WERI-Rb-1 (cell line): ENCODE measurements around the gene NMNAT3.

Experiments used
- DNase-seq: peaks from one replicate; pipeline ENCODE4 v3.0.0-alpha.2; 2020
- H3K27ac ChIP-seq: fragments of 250-450 bp; sonication (Bioruptor Pico); 2 replicates; pipeline ENCODE4 v1.5.1; 2020; ENCODE audit warnings: mild to moderate bottlenecking, moderate library complexity
- H3K27me3 ChIP-seq: fragments of 250-450 bp; sonication (Bioruptor Pico); 2 replicates; pipeline ENCODE4 v1.5.1; 2021; ENCODE audit warnings: mild to moderate bottlenecking, low read depth, moderate library complexity; ENCODE audit not compliant: insufficient read depth, severe bottlenecking
- H3K36me3 ChIP-seq: fragments of 250-450 bp; sonication (Bioruptor Pico); 2 replicates; pipeline ENCODE4 v1.5.1; 2020; ENCODE audit warnings: mild to moderate bottlenecking, moderate library complexity
- H3K4me3 ChIP-seq: 2 replicates; pipeline ENCODE4 v1.5.1; 2011; ENCODE audit warnings: low read depth, mild to moderate bottlenecking, control low read depth, low read length
- H3K9me3 ChIP-seq: fragments of 250-450 bp; sonication (Bioruptor Pico); 2 replicates; pipeline ENCODE4 v1.5.1; 2021; ENCODE audit warnings: mild to moderate bottlenecking, moderate library complexity; ENCODE audit not compliant: severe bottlenecking
- TF ChIP-seq, protein P1 (sequence below): IDR thresholded peaks from 2 replicates; pipeline ENCODE4 v1.5.1; 2011; ENCODE audit warnings: low read depth, mild to moderate bottlenecking, control low read depth, inconsistent platforms, low read length

NMNAT3 gene

DNA sequence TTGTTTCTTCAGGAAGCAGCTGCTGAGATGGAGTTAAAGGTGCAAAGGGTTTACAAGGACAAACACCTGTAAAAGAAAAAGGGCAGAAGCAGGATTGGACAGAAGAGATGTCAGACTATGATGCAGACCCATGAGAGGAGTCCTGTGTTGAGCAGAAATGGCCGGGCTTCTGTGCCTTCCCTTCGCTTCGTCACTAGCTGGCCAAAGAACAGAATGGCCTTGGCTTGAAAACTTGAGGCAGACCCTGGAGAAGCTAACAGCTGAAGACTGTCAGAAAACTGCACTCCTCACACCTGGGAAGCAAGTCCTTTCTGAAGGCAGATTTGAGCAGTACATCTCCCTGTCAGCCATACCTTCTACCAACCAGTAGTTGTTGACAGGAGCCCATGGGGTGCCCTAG lies 8.4 kb upstream of the NMNAT3 start:
- TF ChIP-seq, protein P1, sequence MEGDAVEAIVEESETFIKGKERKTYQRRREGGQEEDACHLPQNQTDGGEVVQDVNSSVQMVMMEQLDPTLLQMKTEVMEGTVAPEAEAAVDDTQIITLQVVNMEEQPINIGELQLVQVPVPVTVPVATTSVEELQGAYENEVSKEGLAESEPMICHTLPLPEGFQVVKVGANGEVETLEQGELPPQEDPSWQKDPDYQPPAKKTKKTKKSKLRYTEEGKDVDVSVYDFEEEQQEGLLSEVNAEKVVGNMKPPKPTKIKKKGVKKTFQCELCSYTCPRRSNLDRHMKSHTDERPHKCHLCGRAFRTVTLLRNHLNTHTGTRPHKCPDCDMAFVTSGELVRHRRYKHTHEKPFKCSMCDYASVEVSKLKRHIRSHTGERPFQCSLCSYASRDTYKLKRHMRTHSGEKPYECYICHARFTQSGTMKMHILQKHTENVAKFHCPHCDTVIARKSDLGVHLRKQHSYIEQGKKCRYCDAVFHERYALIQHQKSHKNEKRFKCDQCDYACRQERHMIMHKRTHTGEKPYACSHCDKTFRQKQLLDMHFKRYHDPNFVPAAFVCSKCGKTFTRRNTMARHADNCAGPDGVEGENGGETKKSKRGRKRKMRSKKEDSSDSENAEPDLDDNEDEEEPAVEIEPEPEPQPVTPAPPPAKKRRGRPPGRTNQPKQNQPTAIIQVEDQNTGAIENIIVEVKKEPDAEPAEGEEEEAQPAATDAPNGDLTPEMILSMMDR = no peak
- Histone ChIP-seq H3K27ac (no peak overlapping the region), H3K27me3 (no peaks in the 10 kb centered on the region), H3K4me3 (no peak overlapping the region), H3K9me3 (peaks cover 2% of the 10 kb centered on the region), H3K36me3 (no peaks in the 10 kb centered on the region)
- no peak for DNase-seq

DNA sequence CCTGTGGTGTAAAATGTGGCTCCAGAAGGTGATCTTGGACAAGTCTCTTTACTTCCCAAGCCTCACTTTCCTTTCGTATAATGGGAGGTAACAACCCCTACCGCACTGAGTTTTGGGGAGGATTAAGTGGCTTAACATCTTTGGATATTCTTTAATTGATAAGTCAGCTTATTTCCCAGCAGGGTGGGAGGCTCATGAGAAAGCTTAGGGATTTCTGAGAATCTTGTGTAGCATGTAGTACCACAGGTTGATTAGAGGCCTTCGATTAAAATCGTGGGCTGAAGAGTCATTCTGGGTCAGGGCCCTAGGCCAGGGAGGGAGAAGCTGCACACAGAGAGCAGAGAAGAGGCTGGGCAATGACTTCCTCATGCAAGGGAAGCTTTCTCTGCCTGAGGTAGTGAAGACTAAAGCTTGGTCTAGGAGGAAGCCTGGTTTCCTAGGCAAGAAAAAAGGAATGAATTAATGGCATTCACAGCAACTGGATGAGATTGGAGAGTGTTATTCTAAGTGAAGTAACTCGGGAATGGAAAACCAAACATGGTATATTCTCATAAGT lies 1.5 kb upstream of the NMNAT3 start:
- Histone ChIP-seq H3K36me3 (no peaks in the 10 kb centered on the region), H3K9me3 (peaks cover 2% of the 10 kb centered on the region), H3K27ac (no peak overlapping the region), H3K27me3 (no peaks in the 10 kb centered on the region), H3K4me3 (no peak overlapping the region)
- DNase-seq = peak; percentile 43
- TF ChIP-seq, protein P1 = no peak

DNA sequence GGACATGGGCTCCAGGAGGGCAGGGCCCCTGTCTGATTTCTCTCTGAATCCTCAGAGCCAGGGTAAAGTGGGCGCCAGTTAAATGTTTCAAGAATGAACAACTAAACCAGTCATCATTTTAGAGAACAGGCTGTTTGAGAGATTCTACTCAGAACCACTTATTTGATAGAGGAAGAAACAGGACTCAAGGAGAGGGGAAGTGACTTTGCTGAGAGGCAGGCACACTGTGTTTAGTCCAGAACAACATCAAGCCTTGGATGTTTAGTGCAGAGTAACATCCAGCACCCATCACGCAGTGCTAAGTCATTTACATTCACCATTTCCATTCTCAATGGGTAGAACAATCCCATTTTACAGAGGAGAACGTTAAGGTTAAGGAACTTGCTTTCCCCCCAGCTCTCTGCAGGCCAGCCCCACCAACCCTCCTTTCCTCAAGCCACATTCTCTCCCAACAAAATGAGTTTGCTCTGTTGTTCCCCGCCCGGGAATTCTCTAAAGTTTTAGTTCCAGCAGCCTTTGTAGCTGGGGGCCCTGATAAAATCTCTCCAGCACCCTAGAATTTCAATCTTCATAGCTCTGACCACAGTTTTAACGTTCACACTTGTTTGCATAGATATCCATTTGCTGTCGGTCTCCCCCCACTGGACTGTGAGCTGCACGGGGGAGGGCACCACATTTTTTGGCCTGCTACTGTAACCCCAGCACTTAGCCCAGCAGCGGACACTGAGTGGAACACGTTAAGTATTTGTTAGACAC lies 962 bp downstream of the NMNAT3 start:
- H3K36me3 ChIP-seq = no peaks in the 10 kb centered on the region
- TF ChIP-seq, protein P1 = no peak
- H3K27me3 ChIP-seq = no peaks in the 10 kb centered on the region
- H3K27ac ChIP-seq = peak overlapping the region; percentile 80
- no peaks in the 10 kb centered on the region for H3K9me3 ChIP-seq
- DNase-seq = no peak
- peak overlapping the region; percentile 67 for H3K4me3 ChIP-seq

DNA sequence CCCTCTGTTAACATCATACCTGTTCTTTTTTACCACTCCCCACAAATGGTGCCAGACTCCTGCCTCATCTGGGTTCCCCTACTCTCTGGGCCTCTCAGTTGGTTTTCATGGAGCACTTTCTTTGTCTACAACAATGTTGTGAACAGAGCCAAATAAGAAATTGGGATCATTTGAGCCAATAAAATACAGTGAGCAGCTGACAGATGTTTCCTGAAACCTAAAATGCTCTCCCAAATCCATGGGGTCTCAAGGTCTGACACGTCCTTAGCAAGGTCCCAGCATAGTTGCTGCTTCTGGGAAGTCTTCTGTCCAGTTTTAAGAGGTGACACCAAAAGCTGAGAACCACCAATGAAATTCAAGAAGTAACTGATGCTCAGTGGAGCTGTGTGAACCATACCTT lies 1.7 kb downstream of the NMNAT3 start:
- no peaks in the 10 kb centered on the region for H3K36me3 ChIP-seq
- H3K9me3 ChIP-seq = no peaks in the 10 kb centered on the region
- no peak overlapping the region for H3K4me3 ChIP-seq
- no peak for DNase-seq
- H3K27ac ChIP-seq = no peak overlapping the region
- TF ChIP-seq, protein P1 = no peak
- no peaks in the 10 kb centered on the region for H3K27me3 ChIP-seq

DNA sequence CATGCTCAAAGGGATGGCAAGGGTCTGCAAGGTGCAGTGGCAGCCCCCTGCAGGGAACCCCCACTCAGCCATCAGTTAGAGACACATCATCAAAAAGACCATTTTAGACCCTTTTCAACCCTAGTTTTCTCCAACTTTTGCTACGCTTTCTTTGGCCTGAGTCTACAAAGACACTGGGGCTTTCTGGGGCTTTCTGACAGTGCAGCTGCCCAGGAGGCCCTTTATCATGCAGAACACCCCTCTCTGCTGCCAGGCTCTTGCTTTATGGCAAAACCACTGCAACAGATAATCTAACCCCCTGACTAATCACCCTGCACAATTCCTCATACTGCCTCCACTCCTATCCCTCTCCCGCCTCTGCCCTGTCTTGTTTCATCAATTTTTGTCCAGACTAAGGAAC lies 2.4 kb downstream of the NMNAT3 start:
- Histone ChIP-seq H3K4me3 (no peak overlapping the region), H3K36me3 (no peaks in the 10 kb centered on the region), H3K9me3 (no peaks in the 10 kb centered on the region), H3K27ac (no peak overlapping the region), H3K27me3 (no peaks in the 10 kb centered on the region)
- TF ChIP-seq, protein P1 = no peak
- no peak for DNase-seq
